Natural killer cell (primary cell): ENCODE measurements around the gene SSX2IP. TPM values are rescaled to one million over a fixed set of nuclear protein-coding genes. Genes with fewer than 3 reads are reported as not detected.
A peak's percentile ranks its signal among the peaks of the same experiment; 100 is the strongest.

ENCODE experiments used
- ATAC-seq, 3 donors: fragments of 150-1000 bp in 2 of 3; fragments of 200-7000 bp in 1 of 3; cut with Tn5 transposase; 1 replicate in 1 of 3; 2 replicates in 2 of 3; pipeline ENCODE4 v1.10.0; 2021; ENCODE audit warnings: mild to moderate bottlenecking in 2 of 3, moderate library complexity in 2 of 3
- DNase-seq, 2 donors: peaks; one replicate each; pipeline versions ENCODE4 v3.0.0 to v3.0.0-alpha.2; 2013 to 2021; ENCODE audit warnings: mixed read lengths in 1 of 2
- H3K27ac ChIP-seq: one replicate; pipeline ENCODE4 v1.5.1; 2013; ENCODE audit warnings: mild to moderate bottlenecking, low read length
- H3K27me3 ChIP-seq: one replicate; pipeline ENCODE4 v1.6.1; 2013; ENCODE audit warnings: low read length; ENCODE audit not compliant: control insufficient read depth, insufficient read depth
- H3K36me3 ChIP-seq: one replicate; pipeline ENCODE4 v1.6.1; 2013; ENCODE audit warnings: low read length; ENCODE audit not compliant: control insufficient read depth, insufficient read depth
- H3K4me1 ChIP-seq: one replicate; pipeline ENCODE4 v1.6.1; 2013; ENCODE audit warnings: low read length; ENCODE audit not compliant: control insufficient read depth, insufficient read depth
- H3K4me3 ChIP-seq: one replicate; pipeline ENCODE4 v1.5.1; 2013; ENCODE audit warnings: low read length
- H3K9me3 ChIP-seq: one replicate; pipeline ENCODE4 v1.6.1; 2013; ENCODE audit warnings: low read length; ENCODE audit not compliant: control insufficient read depth, insufficient read depth
- H3K27ac Mint-ChIP-seq, 2 donors: one replicate each; pipeline ENCODE4 v1.8.0; 2022; ENCODE audit warnings: mild to moderate bottlenecking in 2 of 2, mixed read lengths in 2 of 2, moderate library complexity in 1 of 2
- H3K27me3 Mint-ChIP-seq, 2 donors: one replicate each; pipeline ENCODE4 v1.8.0; 2022; ENCODE audit warnings: low read depth in 2 of 2, mixed read lengths in 2 of 2
- H3K36me3 Mint-ChIP-seq: one replicate; pipeline ENCODE4 v1.8.0; 2022; ENCODE audit warnings: mixed read lengths
- H3K4me1 Mint-ChIP-seq, 2 donors: one replicate each; pipeline ENCODE4 v1.8.0; 2022; ENCODE audit warnings: mixed read lengths in 2 of 2
- H3K4me3 Mint-ChIP-seq: one replicate; pipeline ENCODE4 v1.8.0; 2022; ENCODE audit warnings: mild to moderate bottlenecking, moderate library complexity, mixed read lengths
- H3K9me3 Mint-ChIP-seq, 2 donors: one replicate each; pipeline ENCODE4 v1.8.0; 2022; ENCODE audit warnings: mixed read lengths in 2 of 2
- CTCF ChIP-seq: fragments of 200-600 bp; IDR thresholded peaks from one replicate; pipeline ENCODE4 v1.8.0; 2022; ENCODE audit warnings: antibody characterized with exemption
- WGBS: methylation state at CpG from one replicate; pipeline ENCODE4 v1.1.7; 2013; ENCODE audit warnings: missing lambda C conversion rate; ENCODE audit not compliant: insufficient coverage; 5-methylcytosine and 5-hydroxymethylcytosine counted together
- intact Hi-C: fragments of 100-400 bp; cut with micrococcal nuclease; formaldehyde crosslinking; loops from one replicate; pipeline ENCODE4 v1.14.2; 2022
- total RNA-seq, 4 donors: library from RNA; stranded (reverse); fragments of 120-200 nt in 1 of 4; gene quantifications; one replicate each; pipeline versions ENCODE4 v1.2.3 to v1.2.4, GENCODE V29; 2013 to 2022

The SSX2IP gene
- total RNA-seq, 3 donors from 2014 or later (not counting 1 experiment from before 2014, with no cell fraction given), result 24.2 to 35.8 (median 27.2) TPM

- H3K4me3 Mint-ChIP-seq, result peak overlapping the region; percentile 0
Measured at GRCh38 chr1:84687714-84688462, 2.4 kb downstream of the SSX2IP start.

GRCh38 chr1:84686223-84686622 lies 4.0 kb downstream of the SSX2IP start:
- no peak overlapping the region for H3K27ac Mint-ChIP-seq
- TF ChIP-seq CTCF, result no peak
- no peak overlapping the region for H3K4me3 ChIP-seq
- DNase-seq (no peak), ATAC-seq (no peak)
- intact Hi-C loops, result loop anchor here (5.0 kb wide), 1 partner anchor 249 kb away; no protein-coding TSS in a partner anchor
- H3K4me1 ChIP-seq, result peaks cover 6% of the 10 kb centered on the region
- H3K4me3 Mint-ChIP-seq, result no peak overlapping the region
- no peak overlapping the region for H3K27ac ChIP-seq
- no peaks in the 10 kb centered on the region for H3K27me3 Mint-ChIP-seq
- no peaks in the 10 kb centered on the region for H3K36me3 Mint-ChIP-seq
- no peaks in the 10 kb centered on the region for H3K9me3 ChIP-seq
- no peaks in the 10 kb centered on the region for H3K9me3 Mint-ChIP-seq
- no peaks in the 10 kb centered on the region for H3K36me3 ChIP-seq
- no peaks in the 10 kb centered on the region for H3K27me3 ChIP-seq
- peaks cover 66 to 70% of the 10 kb centered on the region in 2 donors for H3K4me1 Mint-ChIP-seq
- WGBS, result 100% methylated on average over 1 of the region's 1 CpG

More at GRCh38 chr1:84687714-84688462, 2.4 kb downstream of the SSX2IP start:
- H3K9me3 ChIP-seq, result no peaks in the 10 kb centered on the region
- peaks cover 18% of the 10 kb centered on the region for H3K4me1 ChIP-seq
- peaks cover 68 to 72% of the 10 kb centered on the region in 2 donors for H3K4me1 Mint-ChIP-seq
- no peak for DNase-seq
- peak overlapping the region; percentile 99 for H3K27ac Mint-ChIP-seq
- H3K36me3 Mint-ChIP-seq, result no peaks in the 10 kb centered on the region
- no peaks in the 10 kb centered on the region for H3K36me3 ChIP-seq
- TF ChIP-seq CTCF, result no peak
- no peak overlapping the region for H3K4me3 ChIP-seq
- no peak for ATAC-seq
- no peaks in the 10 kb centered on the region for H3K27me3 ChIP-seq
- no peaks in the 10 kb centered on the region for H3K9me3 Mint-ChIP-seq
- intact Hi-C loops, result loop anchor here (5.0 kb wide), 1 partner anchor 251 kb away; no protein-coding TSS in a partner anchor
- WGBS, result 60% methylated on average over 5 of the region's 5 CpGs
- H3K27me3 Mint-ChIP-seq, result no peaks in the 10 kb centered on the region
- no peak overlapping the region for H3K27ac ChIP-seq

GRCh38 chr1:84683508-84683907 lies 6.8 kb downstream of the SSX2IP start:
- no peak for TF ChIP-seq CTCF
- ATAC-seq, result no peak
- H3K4me3 ChIP-seq, result no peak overlapping the region
- H3K4me3 Mint-ChIP-seq, result no peak overlapping the region
- intact Hi-C loops, result no loop called here
- no peaks in the 10 kb centered on the region for H3K9me3 ChIP-seq
- no peak for DNase-seq
- H3K27ac Mint-ChIP-seq, result no peak overlapping the region
- no peaks in the 10 kb centered on the region for H3K36me3 ChIP-seq
- H3K9me3 Mint-ChIP-seq, result no peaks in the 10 kb centered on the region
- no peaks in the 10 kb centered on the region for H3K4me1 ChIP-seq
- peaks cover 63 to 70% of the 10 kb centered on the region in 2 donors for H3K4me1 Mint-ChIP-seq
- 96% methylated on average over 2 of the region's 2 CpGs for WGBS
- no peaks in the 10 kb centered on the region for H3K27me3 ChIP-seq
- no peak overlapping the region for H3K27ac ChIP-seq
- no peaks in the 10 kb centered on the region for H3K27me3 Mint-ChIP-seq
- H3K36me3 Mint-ChIP-seq, result no peaks in the 10 kb centered on the region
